Measurements from ENCODE around the gene OR14I1. TPM values are rescaled to one million over a fixed set of nuclear protein-coding genes. Genes with fewer than 3 reads are reported as not detected.

The OR14I1 gene
- total RNA-seq, 4 donors from 2014 or later, result not detected

- H3K4me1 ChIP-seq, result no peaks in the 10 kb centered on the region
- in situ Hi-C loops (cut with MboI; ENCODE audit: low pct_ligation_motif_present in 1 of 4, low pct_unique_long_range_greater_than_20kb in 1 of 4, low sequenced_read_pairs in 3 of 4) (no loop called here), intact Hi-C loops (cut with DNase I; ENCODE audit: low total_unique reads) (no loop called here)
- no peak overlapping the region for H3K4me3 ChIP-seq
- no peaks in the 10 kb centered on the region for H3K27me3 ChIP-seq
- 71% methylated on average over 2 to 4 of the region's 4 CpGs for WGBS, 2 donors (ENCODE audit: low coverage in 1 of 2)
- TF ChIP-seq POLR2A (IDR thresholded peaks at IDR 0.05), result no peak
- TF ChIP-seq, protein P1, sequence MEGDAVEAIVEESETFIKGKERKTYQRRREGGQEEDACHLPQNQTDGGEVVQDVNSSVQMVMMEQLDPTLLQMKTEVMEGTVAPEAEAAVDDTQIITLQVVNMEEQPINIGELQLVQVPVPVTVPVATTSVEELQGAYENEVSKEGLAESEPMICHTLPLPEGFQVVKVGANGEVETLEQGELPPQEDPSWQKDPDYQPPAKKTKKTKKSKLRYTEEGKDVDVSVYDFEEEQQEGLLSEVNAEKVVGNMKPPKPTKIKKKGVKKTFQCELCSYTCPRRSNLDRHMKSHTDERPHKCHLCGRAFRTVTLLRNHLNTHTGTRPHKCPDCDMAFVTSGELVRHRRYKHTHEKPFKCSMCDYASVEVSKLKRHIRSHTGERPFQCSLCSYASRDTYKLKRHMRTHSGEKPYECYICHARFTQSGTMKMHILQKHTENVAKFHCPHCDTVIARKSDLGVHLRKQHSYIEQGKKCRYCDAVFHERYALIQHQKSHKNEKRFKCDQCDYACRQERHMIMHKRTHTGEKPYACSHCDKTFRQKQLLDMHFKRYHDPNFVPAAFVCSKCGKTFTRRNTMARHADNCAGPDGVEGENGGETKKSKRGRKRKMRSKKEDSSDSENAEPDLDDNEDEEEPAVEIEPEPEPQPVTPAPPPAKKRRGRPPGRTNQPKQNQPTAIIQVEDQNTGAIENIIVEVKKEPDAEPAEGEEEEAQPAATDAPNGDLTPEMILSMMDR (IDR thresholded peaks at IDR 0.05), result no peak
- TF ChIP-seq EP300 (IDR thresholded peaks at IDR 0.05; ENCODE audit: low read depth), result no peak
- H3K27ac ChIP-seq, result no peak overlapping the region
- H3K9me3 ChIP-seq, result peaks cover 0 to 6% of the 10 kb centered on the region in 2 donors
- DNase-seq, result no peak
- H3K36me3 ChIP-seq, result no peaks in the 10 kb centered on the region
Observed at GRCh38 chr1:248736977-248737376, 34.4 kb upstream of the OR14I1 start.

GRCh38 chr1:248733566-248733965, 31.0 kb upstream of the OR14I1 start:
- intact Hi-C loops (cut with DNase I; ENCODE audit: low total_unique reads), result no loop called here
- WGBS, 2 donors (ENCODE audit: low coverage in 1 of 2), result 91% methylated on average over 5 of the region's 5 CpGs; no CpG with 5 or more reads in 1 of the 2 donors
- DNase-seq, result no peak
- Histone ChIP-seq H3K36me3 (no peaks in the 10 kb centered on the region), H3K9me3 (peaks cover 0 to 6% of the 10 kb centered on the region in 2 donors), H3K27ac (no peak overlapping the region), H3K4me1 (no peaks in the 10 kb centered on the region), H3K4me3 (no peak overlapping the region), H3K27me3 (no peaks in the 10 kb centered on the region)
- TF ChIP-seq POLR2A (IDR thresholded peaks at IDR 0.05) (no peak), POLR2AphosphoS5 (IDR thresholded peaks at IDR 0.05) (no peak), EP300 (IDR thresholded peaks at IDR 0.05; ENCODE audit: low read depth) (no peak)
- TF ChIP-seq, protein P1 (IDR thresholded peaks at IDR 0.05), result no peak
- in situ Hi-C loops (cut with MboI; ENCODE audit: low pct_ligation_motif_present in 1 of 4, low pct_unique_long_range_greater_than_20kb in 1 of 4, low sequenced_read_pairs in 3 of 4), result no loop called here

DNA sequence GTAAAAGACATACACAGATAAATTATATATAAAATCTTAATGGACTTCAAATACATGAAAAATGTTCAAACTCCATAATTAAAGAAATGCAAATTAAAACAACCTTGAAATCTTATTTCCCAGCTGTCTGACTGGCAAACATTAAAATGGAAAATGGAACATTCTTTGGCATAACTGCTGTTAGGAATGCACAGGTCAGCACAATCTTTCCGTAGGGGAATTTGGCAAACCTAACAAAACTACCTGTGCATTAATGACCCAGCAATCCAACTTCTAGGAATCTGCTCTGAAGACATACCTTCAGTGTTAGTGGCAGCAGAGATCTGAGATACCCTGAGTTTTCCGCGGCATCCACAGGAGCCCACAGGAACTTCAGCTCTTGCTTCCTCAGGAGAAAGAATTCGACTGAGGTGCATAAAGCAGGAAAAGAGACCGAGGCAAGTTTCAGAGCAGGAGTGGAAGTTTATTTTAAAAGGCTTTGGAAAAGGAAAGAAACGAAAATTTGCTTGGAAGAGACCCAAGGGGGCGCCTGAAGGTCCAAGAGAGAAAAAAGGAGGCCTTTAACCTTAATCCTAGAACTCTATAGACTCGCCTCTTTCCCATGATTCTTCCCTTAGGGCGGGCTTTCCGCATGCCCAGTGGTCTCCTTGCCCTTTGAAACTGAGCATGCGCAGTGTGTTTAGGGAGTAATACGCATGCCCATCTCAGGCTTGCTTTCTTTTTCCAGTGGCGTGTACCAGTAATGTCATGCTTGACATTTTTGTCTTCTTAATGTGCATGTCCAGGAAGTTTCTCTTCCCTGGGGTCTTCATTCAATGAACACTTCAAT, 28.2 kb upstream of the OR14I1 start:
- Histone ChIP-seq H3K4me3 (no peak overlapping the region), H3K4me1 (no peaks in the 10 kb centered on the region), H3K36me3 (no peaks in the 10 kb centered on the region), H3K27ac (no peak overlapping the region), H3K9me3 (peaks cover 0 to 6% of the 10 kb centered on the region in 2 donors), H3K27me3 (no peaks in the 10 kb centered on the region)
- intact Hi-C loops (cut with DNase I; ENCODE audit: low total_unique reads) (no loop called here), in situ Hi-C loops (cut with MboI; ENCODE audit: low pct_ligation_motif_present in 1 of 4, low pct_unique_long_range_greater_than_20kb in 1 of 4, low sequenced_read_pairs in 3 of 4) (no loop called here)
- DNase-seq, result no peak
- 82% methylated on average over 3 to 13 of the region's 13 CpGs for WGBS, 2 donors (ENCODE audit: low coverage in 1 of 2)
- TF ChIP-seq, protein P1 (IDR thresholded peaks at IDR 0.05), result no peak
- TF ChIP-seq POLR2AphosphoS5 (IDR thresholded peaks at IDR 0.05) (no peak), POLR2A (IDR thresholded peaks at IDR 0.05) (no peak), EP300 (IDR thresholded peaks at IDR 0.05; ENCODE audit: low read depth) (no peak)

DNA sequence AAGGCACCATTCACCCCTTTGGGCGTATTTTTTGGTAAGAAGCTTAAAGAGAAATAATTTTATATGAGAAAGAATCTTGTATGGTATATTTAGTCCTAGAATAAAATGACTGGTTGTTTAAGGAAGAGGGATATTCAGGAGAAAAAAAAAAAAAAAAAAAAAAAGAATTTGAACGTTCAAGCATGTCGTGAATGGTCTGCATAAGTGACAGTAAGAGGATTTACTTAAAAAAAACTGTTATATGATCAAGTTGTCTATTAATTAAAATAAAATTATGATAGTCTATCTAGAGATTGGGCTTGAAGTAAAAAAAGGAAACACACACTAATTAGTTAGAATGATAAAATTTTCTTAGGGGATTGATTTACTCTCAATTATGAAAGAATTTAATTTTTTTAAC, 11.7 kb upstream of the OR14I1 start:
- intact Hi-C loops (cut with DNase I; ENCODE audit: low total_unique reads), result no loop called here
- no peaks in the 10 kb centered on the region for H3K27me3 ChIP-seq
- DNase-seq, result no peak
- H3K36me3 ChIP-seq, result peaks cover 0 to 5% (median 0%) of the 10 kb centered on the region in 4 donors
- H3K4me3 ChIP-seq, result no peak overlapping the region
- 38 to 58% methylated on average over 3 of the region's 3 CpGs for WGBS, 2 donors (ENCODE audit: low coverage in 1 of 2)
- in situ Hi-C loops (cut with MboI; ENCODE audit: low pct_ligation_motif_present in 1 of 4, low pct_unique_long_range_greater_than_20kb in 1 of 4, low sequenced_read_pairs in 3 of 4), result no loop called here
- H3K4me1 ChIP-seq, result no peaks in the 10 kb centered on the region
- TF ChIP-seq POLR2A (IDR thresholded peaks at IDR 0.05), result no peak
- no peak for TF ChIP-seq EP300 (IDR thresholded peaks at IDR 0.05; ENCODE audit: low read depth)
- no peak for TF ChIP-seq POLR2AphosphoS5 (IDR thresholded peaks at IDR 0.05)
- TF ChIP-seq, protein P1 (IDR thresholded peaks at IDR 0.05), result no peak
- peaks cover 5 to 8% of the 10 kb centered on the region in 2 donors for H3K9me3 ChIP-seq
- no peak overlapping the region for H3K27ac ChIP-seq
